GM21576 (cell line): ENCODE data around the gene HOXC4.

ENCODE experiments used
- ATAC-seq: cut with Tn5 transposase; IDR thresholded peaks from one replicate; pipeline ENCODE4 v1.9.1; 2021; ENCODE audit warnings: mild to moderate bottlenecking, moderate library complexity; ENCODE audit not compliant: unreplicated experiment

HOXC4 gene

DNA sequence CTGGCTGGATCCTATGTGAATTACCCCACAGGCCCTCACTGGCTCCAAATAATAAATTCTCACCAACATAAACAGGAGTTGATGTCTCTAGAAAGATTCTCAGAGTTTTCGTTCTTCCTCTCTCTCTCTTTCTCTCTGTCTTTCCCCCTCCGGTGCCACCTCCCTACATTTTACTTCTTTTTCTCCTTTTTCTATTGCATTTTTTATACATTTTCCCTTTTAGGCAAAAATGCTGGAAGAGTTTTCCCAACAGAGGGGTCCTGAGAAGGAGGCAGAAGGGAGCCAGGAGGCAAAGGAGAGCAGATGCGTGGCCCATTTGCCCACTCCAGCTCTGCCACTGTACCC is 26.2 kb upstream of the HOXC4 start:
- ATAC-seq, result no peak

DNA sequence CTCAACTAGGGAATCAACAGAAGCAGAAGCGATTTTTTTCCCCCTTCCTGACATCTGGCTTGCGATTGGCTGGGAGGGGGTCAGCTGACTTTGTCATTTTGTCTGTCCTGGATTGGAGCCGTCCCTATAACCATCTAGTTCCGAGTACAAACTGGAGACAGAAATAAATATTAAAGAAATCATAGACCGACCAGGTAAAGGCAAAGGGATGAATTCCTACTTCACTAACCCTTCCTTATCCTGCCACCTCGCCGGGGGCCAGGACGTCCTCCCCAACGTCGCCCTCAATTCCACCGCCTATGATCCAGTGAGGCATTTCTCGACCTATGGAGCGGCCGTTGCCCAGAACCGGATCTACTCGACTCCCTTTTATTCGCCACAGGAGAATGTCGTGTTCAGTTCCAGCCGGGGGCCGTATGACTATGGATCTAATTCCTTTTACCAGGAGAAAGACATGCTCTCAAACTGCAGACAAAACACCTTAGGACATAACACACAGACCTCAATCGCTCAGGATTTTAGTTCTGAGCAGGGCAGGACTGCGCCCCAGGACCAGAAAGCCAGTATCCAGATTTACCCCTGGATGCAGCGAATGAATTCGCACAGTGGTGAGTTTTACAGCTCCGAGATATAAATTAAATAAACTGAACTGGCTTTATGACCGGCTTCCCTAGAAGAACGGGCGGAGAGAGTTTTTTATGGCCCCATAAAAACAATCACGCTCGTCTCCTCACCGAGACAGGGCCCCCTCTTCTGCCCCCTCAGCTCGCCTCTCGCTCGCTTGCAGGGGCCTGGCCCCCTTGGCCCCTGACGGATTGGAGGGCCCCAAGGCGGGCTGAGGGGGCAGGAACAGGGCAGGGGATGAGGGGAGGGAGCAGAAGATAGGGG is 25.1 kb upstream of the HOXC4 start, which contains the start of gene HOXC6:
Gene HOXC6, plus strand, starts transcription at position 127 of the 888 bp plus-strand sequence. Its CDS starts 82 bp downstream, at position 209.
- no peak for ATAC-seq

DNA sequence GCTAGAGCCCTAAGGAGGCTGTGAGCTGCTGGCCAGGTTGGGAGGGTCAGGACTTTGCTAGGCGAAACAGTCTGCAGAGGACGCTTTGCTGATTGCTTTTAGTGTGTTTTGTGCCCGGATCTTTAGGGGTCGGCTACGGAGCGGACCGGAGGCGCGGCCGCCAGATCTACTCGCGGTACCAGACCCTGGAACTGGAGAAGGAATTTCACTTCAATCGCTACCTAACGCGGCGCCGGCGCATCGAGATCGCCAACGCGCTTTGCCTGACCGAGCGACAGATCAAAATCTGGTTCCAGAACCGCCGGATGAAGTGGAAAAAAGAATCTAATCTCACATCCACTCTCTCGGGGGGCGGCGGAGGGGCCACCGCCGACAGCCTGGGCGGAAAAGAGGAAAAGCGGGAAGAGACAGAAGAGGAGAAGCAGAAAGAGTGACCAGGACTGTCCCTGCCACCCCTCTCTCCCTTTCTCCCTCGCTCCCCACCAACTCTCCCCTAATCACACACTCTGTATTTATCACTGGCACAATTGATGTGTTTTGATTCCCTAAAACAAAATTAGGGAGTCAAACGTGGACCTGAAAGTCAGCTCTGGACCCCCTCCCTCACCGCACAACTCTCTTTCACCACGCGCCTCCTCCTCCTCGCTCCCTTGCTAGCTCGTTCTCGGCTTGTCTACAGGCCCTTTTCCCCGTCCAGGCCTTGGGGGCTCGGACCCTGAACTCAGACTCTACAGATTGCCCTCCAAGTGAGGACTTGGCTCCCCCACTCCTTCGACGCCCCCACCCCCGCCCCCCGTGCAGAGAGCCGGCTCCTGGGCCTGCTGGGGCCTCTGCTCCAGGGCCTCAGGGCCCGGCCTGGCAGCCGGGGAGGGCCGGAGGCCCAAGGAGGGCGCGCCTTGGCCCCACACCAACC is 23.9 kb upstream of the HOXC4 start:
- no peak for ATAC-seq

DNA sequence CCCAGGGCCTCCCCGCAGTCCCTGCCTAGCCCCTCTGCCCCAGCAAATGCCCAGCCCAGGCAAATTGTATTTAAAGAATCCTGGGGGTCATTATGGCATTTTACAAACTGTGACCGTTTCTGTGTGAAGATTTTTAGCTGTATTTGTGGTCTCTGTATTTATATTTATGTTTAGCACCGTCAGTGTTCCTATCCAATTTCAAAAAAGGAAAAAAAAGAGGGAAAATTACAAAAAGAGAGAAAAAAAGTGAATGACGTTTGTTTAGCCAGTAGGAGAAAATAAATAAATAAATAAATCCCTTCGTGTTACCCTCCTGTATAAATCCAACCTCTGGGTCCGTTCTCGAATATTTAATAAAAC is 23.2 kb upstream of the HOXC4 start:
- ATAC-seq, result no peak

DNA sequence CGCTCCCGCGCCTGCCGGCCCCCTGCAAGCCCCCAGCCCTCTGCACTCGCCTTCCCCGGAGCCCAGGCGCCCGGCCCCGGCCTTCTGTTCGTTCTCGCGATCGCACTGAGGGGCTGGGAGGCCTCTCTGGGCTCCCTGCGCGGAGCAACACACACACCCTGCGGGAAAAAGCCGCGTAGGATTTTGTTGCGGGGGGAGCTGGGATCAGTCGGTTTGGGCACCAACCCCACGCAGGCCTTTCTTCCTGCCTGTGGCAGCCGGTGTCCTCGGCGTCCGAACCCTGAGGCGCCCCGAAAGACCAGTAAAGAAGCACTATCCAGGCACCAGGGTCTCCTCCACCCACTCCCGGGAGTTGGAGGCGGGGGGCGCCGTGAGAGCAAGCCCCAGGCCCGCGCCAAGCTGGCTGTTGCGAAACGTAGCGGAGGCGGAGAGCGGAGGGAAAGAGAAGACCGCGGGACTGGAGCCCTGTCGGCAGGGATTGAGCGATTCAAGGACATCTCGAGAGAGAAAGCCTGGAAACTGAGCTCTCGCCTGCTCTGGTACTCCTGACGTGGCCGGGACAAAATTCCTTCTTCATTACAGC is 22.7 kb upstream of the HOXC4 start:
- no peak for ATAC-seq

DNA sequence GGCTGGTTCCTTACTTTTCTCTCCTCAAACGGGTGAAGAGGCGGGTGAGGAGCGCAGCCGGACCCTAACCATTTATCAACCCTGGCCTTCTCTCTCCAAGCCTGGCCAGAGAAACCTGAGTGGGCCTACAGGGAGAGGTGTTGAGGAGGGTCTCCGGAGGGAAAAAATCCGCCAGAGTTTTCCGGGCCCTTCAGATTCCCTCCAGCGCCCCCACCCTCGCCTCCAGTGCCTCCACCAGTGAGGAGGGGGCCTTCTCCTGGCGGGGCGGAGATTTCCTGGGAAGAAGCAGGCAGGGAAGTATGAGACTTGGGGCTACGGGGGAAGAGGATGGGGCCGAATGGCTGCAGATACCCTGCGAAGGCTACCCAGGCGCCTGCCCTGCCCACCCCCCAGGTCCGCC is 22.2 kb upstream of the HOXC4 start:
- no peak for ATAC-seq

DNA sequence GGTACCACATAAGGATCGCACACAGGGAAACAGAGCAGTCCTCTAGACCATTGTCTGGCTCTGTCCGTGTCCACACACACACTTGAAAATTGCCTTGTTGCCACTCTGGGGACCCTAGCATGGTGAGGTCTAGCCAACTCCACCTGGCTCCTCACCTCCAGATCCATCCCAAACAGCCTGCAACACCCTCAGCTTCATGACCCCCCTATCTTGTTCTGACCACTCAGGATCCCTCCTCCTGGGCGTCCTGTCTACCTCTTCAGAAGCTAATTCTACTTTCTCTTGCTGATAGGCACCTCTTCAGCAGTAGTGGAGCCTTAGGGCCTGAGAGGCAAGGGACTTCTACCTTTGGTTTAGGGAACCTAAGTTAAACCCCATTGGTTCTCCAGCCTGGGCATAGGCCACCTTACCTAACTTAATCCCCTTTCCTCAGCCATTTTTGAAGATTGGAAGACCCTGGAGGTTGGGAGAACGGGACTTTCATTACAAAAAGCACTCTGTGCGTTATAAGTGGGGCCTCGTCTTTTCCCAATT is 21.5 kb upstream of the HOXC4 start:
- ATAC-seq, result no peak

DNA sequence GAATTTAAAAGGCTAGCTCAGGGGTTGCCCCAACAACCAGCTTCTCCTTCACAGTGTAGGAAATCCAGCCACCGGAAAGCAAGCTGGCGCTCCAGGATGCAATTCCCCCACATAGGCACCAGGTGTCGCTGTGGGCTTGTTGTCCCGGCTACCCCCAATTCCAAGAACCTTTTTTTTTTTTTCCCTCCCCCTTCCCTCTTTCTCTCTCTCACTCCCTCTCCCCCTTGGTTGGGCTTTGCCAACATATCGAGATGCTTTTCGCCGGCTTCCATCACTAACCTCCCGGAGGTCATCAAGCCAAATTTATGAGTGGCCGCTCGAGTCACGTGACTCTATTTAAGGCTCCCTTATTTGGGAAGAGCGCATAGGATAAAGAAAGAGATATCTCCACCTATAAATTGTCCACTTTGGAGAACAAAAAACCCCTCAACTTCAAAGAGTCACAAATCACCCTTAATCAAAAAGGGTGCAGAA is 21.0 kb upstream of the HOXC4 start, which contains the start of gene HOXC5:
Gene HOXC5, plus strand, starts transcription at position 424 of the 474 bp plus-strand sequence. CDS start 73 bp downstream, outside the sequence.
- ATAC-seq, result no peak

DNA sequence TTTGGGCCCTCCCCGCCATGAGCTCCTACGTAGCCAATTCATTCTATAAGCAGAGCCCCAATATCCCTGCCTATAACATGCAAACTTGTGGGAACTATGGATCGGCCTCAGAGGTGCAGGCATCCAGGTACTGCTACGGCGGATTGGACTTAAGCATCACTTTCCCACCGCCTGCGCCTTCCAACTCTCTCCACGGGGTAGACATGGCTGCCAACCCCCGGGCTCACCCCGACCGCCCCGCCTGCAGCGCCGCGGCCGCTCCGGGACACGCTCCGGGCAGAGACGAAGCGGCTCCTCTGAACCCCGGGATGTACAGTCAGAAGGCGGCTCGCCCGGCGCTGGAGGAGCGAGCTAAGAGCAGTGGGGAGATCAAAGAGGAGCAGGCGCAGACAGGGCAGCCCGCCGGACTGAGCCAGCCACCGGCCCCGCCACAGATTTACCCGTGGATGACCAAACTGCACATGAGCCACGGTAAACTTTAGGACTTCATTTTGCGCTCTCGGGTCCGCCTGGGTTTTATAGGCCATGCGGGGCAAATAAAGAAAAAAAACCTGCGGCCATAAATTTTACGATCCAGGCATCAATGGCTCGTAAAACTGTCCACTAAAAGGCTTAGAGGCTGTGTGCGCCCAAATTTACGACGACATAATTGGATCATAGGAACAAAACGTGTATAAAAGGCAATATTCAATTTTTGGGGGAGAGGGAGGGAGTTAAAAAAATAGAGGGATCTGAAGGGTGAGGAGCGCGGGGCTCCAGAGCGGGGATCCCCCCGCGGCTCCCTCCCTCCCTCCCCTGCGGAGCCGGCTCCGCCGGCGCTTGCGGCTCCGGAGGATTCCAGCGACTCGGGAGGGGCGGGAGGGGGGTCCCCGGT is 20.3 kb upstream of the HOXC4 start:
- ATAC-seq, result no peak

DNA sequence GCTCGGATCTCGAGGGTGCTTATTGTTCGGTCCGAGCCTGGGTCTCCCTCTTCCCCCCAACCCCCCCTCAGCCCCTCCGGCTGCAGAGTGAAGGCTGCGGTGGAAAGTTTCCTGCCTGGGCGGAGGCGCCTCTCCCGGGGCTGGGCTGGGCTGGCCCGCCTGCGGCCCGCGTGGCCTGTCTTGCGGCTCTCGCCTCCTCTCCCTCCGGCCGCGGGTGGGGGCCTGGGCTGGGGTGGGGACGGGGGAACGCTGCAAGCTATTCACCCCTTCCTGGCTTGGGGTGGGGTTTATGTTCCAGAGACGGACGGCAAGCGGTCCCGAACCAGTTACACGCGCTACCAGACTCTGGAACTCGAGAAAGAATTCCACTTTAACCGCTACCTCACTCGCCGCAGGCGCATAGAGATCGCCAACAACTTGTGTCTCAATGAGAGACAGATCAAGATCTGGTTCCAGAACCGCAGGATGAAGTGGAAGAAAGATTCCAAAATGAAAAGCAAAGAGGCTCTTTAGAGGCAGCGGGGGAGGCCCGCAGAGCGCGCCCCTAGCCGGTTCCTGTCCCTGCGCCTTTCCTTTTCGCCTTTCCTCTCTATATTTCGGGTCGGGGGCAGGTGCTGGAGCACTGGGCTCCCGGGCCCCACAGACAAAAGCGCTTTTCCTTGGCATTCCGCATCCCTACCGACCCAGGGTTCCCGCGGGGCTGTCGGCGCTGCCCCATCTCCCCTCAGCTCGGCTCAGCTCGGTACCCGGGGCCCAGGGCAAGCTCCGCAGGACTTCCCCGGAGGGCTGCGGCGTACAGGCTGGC is 19.5 kb upstream of the HOXC4 start:
- ATAC-seq, result no peak

DNA sequence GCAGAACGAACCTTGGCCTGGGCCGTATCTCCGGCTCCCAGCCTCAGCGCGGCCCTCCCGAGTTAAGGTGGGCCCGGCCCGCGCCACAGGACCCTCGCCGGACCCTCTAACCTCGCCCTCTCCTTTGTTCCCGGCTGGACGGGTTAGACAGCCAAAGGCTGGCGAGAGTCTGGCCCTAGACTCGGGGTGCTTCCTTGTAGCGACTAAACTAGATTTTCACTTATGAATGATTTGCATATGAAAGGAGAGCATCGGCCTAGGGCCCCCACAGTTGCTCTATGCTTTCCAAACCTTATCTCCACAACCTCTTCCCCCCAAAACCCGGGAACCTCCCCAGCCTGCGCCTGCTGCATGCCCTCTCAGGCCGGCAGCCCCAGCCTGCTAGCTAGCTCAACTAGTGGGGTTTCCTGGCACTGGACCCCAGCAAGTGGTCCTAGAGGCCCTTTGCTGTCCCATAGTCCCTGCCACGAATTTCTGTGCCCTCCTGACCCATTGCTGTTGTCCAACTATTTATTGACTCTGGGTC is 18.8 kb upstream of the HOXC4 start:
- ATAC-seq, result no peak

DNA sequence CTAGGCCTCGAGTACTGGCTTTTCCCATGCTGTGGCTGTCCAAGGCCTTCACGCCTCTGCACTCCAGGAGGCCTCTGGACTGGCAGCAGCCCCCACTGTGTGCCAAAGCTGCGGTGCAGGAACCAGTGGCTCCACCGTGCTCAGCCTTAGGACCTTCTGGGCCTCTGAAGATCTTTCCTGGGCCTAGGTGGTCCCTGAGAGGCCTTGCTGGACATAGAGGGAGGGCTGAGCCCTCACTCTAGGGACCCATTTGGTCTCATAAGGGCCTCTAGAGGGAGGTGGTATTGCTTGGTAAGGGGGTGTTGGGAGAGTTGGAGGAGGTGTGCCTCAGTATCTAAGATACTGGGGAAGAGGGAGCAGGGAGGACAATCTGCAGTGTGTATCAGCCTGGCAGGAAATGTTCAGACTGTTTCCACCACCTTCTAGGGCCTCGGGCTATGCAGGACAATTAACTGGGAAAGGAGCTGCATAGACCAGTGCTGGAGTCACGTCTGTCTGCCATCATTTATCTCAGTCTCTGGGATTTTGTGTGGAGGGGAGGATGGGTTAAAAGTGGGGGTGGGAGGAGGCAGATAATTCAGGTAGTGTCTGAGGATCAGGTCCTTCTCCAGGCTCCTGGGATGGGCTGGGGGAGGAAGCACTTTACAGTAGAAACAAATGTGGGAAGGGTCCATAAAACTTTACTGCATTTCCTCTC is 17.9 kb upstream of the HOXC4 start:
- no peak for ATAC-seq

DNA sequence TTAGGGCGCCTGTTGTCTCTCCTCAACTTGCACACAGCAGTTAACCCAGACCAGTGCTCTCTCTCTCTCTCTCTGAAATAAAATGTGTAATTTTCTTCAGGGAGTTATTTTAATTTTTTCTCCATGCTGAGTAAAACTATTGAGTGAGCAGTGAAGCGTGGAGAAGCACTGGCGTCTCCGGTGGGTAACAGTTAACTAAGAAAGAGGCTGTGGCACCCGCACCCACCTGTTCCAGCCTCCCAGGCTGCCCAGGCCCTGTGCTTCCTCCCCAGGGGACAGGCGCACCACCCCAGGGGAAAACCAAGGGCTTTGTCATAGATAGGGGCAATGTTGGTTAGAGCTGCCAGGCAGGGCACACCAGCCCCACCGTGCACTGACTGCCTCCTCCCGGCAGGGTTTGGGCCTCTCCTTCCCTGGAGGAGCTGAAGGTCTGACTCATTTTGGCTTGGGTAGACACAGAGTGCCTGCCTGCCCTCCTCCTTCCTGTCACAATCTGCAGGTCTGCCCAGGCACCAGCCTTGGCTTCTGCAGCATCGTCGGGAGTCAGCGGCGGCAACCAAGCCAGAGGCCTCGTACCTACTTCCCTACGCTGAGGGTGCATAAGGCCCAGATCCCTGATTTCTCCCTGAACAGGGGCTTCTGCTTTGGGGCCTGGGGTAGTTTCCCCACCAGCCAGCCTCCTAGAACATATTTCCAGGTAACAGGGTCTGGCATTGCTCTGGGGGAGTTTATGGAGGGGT is 16.8 kb upstream of the HOXC4 start:
- ATAC-seq, result no peak

DNA sequence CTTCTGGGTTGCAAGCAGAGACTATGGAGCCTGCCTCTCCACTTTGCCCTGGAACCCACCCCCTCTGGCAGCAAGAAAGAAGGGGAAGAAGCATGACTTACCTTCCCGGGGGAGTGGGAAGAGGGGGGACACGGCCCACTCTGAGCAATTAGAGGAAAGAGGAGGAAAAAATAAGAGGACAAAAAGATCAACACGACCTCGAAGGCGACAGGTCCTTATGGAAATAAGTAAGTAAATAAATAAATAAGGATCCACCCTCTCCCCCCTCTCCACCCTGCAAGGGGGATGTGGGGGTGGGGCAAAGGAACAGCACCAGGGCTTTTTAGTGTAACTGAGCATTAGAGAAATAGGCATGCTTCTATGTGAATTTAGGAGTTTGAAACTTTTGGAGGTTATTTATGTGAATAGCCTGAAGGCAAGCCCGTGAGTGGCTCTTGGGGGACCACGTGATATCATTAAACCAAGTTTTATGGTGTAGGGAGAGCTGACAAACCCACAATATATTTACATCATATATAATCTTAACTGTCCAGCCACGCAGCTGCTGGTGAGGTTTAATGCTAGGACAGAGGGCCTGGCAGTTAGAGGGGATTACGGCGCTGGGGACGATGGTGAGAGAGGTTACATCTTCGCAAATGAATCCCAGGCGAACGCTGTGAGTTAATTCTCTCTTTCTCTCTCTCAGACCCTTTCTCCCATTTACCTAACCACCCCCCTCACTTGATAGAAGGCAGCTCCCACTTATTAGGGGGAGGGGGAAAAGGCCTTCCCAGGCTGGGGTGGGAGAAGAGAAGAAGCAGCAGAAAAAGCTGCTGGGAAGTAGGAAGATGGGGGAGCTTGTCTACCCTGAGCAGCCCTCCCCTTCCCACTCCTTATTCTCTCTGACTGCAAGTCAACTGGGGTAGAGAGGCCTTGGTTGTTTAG is 16.0 kb upstream of the HOXC4 start:
- no peak for ATAC-seq

DNA sequence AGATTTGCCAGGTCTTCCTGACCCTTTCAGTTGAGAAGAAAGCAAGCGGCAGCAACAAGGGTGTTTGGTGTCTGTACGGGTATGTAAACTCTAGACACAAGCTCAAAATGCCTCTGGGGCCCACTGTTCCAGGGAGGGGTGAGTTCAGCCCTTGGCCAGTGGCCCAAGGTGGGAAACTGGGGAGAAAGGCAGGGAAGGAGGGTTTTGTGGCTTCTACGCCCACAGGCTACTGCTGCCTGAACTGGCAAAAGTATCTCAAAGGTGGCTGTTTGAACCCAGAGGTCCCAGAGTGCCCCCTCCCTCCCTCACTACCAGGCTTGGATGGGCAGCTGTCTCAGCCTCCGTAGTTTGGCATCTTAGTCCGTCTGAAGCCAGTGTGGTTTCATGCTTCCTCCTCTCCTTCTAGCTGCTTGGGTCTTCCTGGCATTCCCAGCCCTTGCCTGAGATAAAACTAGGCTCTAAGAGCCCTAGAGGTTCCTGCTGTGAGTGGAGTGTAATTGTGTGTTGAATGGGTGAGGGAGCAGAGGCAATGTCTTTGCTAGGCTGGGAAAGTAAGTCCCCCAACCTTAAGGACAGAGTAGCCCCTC is 15.3 kb upstream of the HOXC4 start:
- no peak for ATAC-seq

DNA sequence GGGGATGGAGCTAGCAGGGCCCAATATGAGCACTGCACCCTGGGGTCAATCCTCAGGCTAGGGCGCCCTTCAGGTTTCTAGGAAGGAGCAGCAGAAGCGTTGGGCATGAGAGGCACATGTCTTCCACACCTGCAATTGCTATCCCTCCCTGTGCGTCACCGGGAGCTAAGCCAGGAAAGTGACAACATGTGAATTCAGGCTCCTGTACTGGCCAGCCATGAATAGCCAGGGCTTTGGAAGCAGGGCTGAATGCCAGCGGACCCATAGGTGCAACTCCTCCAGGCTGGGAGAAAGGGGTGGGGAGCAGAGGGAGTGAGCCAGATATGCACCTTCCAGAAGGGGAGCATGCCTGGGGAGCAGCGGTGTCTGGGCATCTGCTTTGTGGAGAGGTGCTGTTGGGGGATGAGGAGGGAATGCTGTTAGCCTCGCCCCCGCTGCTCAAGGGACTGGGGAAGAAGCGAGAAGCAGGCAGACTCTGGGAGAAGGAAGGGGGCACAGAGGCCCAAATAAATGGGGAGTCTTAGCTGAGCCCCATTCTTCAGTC is 14.7 kb upstream of the HOXC4 start:
- ATAC-seq, result no peak
